ENCODE data around the gene TBKBP1. TPM values are rescaled to one million over a fixed set of nuclear protein-coding genes. Genes with fewer than 3 reads are reported as not detected.

Gene TBKBP1
- total and polyA plus RNA-seq, 4 donors = 0.25 to 2.0 (median 1.5) TPM

DNA sequence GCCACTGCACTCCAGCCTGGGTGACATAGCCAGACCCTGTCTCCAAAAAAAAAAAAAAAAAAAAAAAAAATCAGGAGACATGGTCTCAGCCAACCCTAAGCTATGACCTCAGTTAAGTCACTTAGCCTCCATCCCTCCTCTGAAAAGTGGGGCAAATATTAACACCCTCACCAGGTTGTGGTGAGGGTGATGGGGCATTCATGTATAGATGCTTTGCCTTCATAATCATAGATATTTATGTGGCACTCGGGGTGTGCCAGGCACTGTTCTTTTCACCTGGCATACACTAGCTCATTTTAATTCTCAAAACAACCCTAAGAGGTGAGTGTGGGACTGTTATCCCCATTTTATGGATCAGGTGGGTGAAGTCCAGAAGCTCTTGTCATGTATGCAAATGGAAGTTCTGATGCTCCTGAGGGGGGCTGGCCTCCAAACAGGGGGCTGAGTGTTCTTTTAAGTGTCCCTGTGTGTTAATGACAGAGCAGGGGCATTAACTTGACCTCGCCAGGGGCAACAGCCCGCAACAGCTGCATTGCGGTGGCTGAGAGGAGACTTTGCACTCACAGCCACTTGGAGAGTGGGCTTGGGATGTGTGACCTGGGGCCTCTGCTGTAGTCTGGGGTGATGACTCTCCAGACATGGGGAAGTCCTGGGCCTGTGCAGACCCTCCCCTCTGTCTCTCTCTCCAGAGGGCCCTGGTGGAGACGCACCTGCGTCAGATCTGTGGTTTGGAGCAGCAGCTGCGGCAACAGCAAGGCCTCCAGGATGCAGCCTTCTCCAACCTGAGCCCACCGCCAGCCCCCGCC lies 4.1 kb downstream of the TBKBP1 start:
- Histone ChIP-seq H3K4me1 (ENCODE audit: control insufficient read depth in 4 of 4, insufficient read depth in 4 of 4, low read length in 3 of 4) (peaks cover 2 to 17% (median 9%) of the 10 kb centered on the region in 4 donors), H3K27ac (ENCODE audit: low read depth in 1 of 2, low read length in 2 of 2) (no peak overlapping the region), H3K9me3 (ENCODE audit: control insufficient read depth in 4 of 4, low read length in 3 of 4) (no peaks in the 10 kb centered on the region), H3K9ac (ENCODE audit: low read depth in 1 of 2, low read length in 2 of 2) (no peak overlapping the region), H3K27me3 (ENCODE audit: control insufficient read depth in 4 of 4, insufficient read depth in 4 of 4, low read length in 3 of 4) (no peaks in the 10 kb centered on the region), H3K4me3 (ENCODE audit: low read depth in 1 of 3, low read length in 3 of 3) (no peak overlapping the region), H3K36me3 (ENCODE audit: control insufficient read depth in 4 of 4, insufficient read depth in 3 of 4, low read depth in 1 of 4, low read length in 3 of 4) (no peaks in the 10 kb centered on the region)
- 72% methylated on average over 9 of the region's 9 CpGs for WGBS
- TF ChIP-seq YY1 (IDR thresholded peaks at IDR 0.05) (no peak), NR2F2 (IDR thresholded peaks at IDR 0.05) (no peak)
- TF ChIP-seq, protein P1, sequence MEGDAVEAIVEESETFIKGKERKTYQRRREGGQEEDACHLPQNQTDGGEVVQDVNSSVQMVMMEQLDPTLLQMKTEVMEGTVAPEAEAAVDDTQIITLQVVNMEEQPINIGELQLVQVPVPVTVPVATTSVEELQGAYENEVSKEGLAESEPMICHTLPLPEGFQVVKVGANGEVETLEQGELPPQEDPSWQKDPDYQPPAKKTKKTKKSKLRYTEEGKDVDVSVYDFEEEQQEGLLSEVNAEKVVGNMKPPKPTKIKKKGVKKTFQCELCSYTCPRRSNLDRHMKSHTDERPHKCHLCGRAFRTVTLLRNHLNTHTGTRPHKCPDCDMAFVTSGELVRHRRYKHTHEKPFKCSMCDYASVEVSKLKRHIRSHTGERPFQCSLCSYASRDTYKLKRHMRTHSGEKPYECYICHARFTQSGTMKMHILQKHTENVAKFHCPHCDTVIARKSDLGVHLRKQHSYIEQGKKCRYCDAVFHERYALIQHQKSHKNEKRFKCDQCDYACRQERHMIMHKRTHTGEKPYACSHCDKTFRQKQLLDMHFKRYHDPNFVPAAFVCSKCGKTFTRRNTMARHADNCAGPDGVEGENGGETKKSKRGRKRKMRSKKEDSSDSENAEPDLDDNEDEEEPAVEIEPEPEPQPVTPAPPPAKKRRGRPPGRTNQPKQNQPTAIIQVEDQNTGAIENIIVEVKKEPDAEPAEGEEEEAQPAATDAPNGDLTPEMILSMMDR (IDR thresholded peaks at IDR 0.05; ENCODE audit: low read depth, low read length, missing input control) = no peak
- no peak for DNase-seq (ENCODE audit: low spot score)

DNA sequence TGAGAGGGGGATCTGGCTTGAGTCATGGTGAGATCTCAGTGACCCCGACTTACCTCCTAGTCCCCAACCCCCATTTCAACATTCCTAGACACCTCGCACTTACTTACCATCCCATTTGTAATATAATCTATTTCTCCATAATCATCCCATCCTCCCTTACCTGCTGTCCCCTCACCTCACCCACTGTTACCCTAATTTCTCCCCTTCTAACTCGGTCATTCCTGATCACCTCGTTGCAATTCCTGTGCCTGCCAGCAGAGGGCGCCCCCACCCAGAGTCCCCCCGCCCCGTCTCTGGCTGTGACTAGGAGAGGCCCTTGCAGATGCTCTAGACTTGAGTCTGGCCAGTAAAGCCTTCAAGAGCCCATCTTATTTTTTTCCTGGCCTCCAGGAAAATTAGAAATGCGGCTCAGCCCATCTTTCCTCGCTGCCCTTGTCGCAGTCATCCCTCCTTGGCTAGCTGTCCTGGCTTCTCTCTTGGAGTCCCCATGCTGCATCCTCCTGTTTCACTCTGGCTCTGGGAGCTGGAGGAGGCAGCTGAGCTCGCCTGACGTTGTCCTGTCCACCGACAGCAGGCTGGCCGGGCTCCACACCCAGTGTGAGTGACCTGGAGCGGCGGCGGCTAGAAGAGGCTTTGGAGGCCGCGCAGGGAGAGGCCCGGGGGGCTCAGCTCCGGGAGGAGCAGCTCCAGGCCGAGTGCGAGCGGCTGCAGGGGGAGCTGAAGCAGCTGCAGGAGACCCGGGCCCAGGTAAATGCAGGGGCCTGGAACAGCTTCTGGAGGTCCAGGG lies 5.0 kb downstream of the TBKBP1 start:
- 67% methylated on average over 25 of the region's 25 CpGs for WGBS
- no peak for TF ChIP-seq HNF4G (IDR thresholded peaks at IDR 0.05)
- no peak for TF ChIP-seq GABPA (IDR thresholded peaks at IDR 0.05 in 1 of 2, conservative IDR thresholded peaks at IDR 0.05 in 1 of 2)
- TF ChIP-seq, protein P2, sequence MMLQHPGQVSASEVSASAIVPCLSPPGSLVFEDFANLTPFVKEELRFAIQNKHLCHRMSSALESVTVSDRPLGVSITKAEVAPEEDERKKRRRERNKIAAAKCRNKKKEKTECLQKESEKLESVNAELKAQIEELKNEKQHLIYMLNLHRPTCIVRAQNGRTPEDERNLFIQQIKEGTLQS (IDR thresholded peaks at IDR 0.05) = no peak
- TF ChIP-seq, protein P1 (IDR thresholded peaks at IDR 0.05; ENCODE audit: low read depth, low read length, missing input control) = peak; percentile 80
- TF ChIP-seq NR2F2 (IDR thresholded peaks at IDR 0.05) = no peak
- peak; percentile 68 to 78 for TF ChIP-seq RAD21 (IDR thresholded peaks at IDR 0.05)
- no peaks in the 10 kb centered on the region for H3K36me3 ChIP-seq (ENCODE audit: control insufficient read depth in 4 of 4, insufficient read depth in 3 of 4, low read depth in 1 of 4, low read length in 3 of 4)
- H3K9ac ChIP-seq (ENCODE audit: low read depth in 1 of 2, low read length in 2 of 2) = no peak overlapping the region
- DNase-seq (ENCODE audit: low spot score) = peak; percentile 80
- H3K4me1 ChIP-seq (ENCODE audit: control insufficient read depth in 4 of 4, insufficient read depth in 4 of 4, low read length in 3 of 4) = peaks cover 0 to 11% (median 4%) of the 10 kb centered on the region in 4 donors
- H3K27me3 ChIP-seq (ENCODE audit: control insufficient read depth in 4 of 4, insufficient read depth in 4 of 4, low read length in 3 of 4) = no peaks in the 10 kb centered on the region
- no peak overlapping the region for H3K27ac ChIP-seq (ENCODE audit: low read depth in 1 of 2, low read length in 2 of 2)
- no peak overlapping the region for H3K4me3 ChIP-seq (ENCODE audit: low read depth in 1 of 3, low read length in 3 of 3)
- H3K9me3 ChIP-seq (ENCODE audit: control insufficient read depth in 4 of 4, low read length in 3 of 4) = no peaks in the 10 kb centered on the region

DNA sequence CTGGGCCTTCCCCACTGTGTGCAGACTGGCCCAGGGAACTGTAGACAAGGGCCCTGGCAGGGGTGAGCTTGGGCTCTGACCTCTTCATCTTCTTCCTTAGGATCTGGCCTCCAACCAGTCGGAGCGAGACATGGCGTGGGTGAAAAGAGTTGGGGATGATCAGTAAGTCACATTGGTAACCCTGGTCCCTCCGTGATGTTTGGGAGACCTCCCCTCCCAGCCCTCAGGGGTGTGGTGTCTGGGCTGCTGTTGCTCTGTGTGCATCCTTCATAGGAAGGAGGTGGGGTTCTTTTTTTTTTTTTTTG lies 5.5 kb downstream of the TBKBP1 start:
- H3K4me1 ChIP-seq (ENCODE audit: control insufficient read depth in 4 of 4, insufficient read depth in 4 of 4, low read length in 3 of 4) = peaks cover 0 to 11% (median 4%) of the 10 kb centered on the region in 4 donors
- no peak overlapping the region for H3K9ac ChIP-seq (ENCODE audit: low read depth in 1 of 2, low read length in 2 of 2)
- WGBS = 96% methylated on average over 4 of the region's 4 CpGs
- TF ChIP-seq RAD21 (IDR thresholded peaks at IDR 0.05) = no peak
- no peak for TF ChIP-seq EGR1 (IDR thresholded peaks at IDR 0.05; ENCODE audit: low read depth in 2 of 2)
- TF ChIP-seq, protein P3, sequence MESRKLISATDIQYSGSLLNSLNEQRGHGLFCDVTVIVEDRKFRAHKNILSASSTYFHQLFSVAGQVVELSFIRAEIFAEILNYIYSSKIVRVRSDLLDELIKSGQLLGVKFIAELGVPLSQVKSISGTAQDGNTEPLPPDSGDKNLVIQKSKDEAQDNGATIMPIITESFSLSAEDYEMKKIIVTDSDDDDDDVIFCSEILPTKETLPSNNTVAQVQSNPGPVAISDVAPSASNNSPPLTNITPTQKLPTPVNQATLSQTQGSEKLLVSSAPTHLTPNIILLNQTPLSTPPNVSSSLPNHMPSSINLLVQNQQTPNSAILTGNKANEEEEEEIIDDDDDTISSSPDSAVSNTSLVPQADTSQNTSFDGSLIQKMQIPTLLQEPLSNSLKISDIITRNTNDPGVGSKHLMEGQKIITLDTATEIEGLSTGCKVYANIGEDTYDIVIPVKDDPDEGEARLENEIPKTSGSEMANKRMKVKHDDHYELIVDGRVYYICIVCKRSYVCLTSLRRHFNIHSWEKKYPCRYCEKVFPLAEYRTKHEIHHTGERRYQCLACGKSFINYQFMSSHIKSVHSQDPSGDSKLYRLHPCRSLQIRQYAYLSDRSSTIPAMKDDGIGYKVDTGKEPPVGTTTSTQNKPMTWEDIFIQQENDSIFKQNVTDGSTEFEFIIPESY (IDR thresholded peaks at IDR 0.05) = no peak
- no peak for TF ChIP-seq NR2F2 (IDR thresholded peaks at IDR 0.05)
- TF ChIP-seq, protein P2 (IDR thresholded peaks at IDR 0.05) = no peak
- no peaks in the 10 kb centered on the region for H3K27me3 ChIP-seq (ENCODE audit: control insufficient read depth in 4 of 4, insufficient read depth in 4 of 4, low read length in 3 of 4)
- no peak for DNase-seq (ENCODE audit: low spot score)
- H3K36me3 ChIP-seq (ENCODE audit: control insufficient read depth in 4 of 4, insufficient read depth in 3 of 4, low read depth in 1 of 4, low read length in 3 of 4) = no peaks in the 10 kb centered on the region
- H3K9me3 ChIP-seq (ENCODE audit: control insufficient read depth in 4 of 4, low read length in 3 of 4) = no peaks in the 10 kb centered on the region
- no peak overlapping the region for H3K27ac ChIP-seq (ENCODE audit: low read depth in 1 of 2, low read length in 2 of 2)
- H3K4me3 ChIP-seq (ENCODE audit: low read depth in 1 of 3, low read length in 3 of 3) = no peak overlapping the region
